HepG2 (cell line): ENCODE results near the gene CBX2. TPM values are rescaled to one million over a fixed set of nuclear protein-coding genes. Genes with fewer than 3 reads are reported as not detected.
A peak's percentile ranks its signal among the peaks of the same experiment; 100 is the strongest.

Experiments used
- ARID2 ChIP-seq: sonication (generic); formaldehyde crosslinking; IDR thresholded peaks from 2 replicates; pipeline ENCODE4 v1.8.1; 2022; ENCODE audit warnings: mild to moderate bottlenecking, missing genetic modification reagents, borderline replicate concordance
- BATF2 ChIP-seq: sonication (generic); formaldehyde crosslinking; IDR thresholded peaks from 2 replicates; pipeline ENCODE4 v1.8.0; 2022; ENCODE audit warnings: mild to moderate bottlenecking, missing genetic modification reagents, moderate library complexity
- CC2D1A ChIP-seq: sonication (generic); formaldehyde crosslinking; IDR thresholded peaks from 2 replicates; pipeline ENCODE4 v1.8.1; 2023; ENCODE audit warnings: mild to moderate bottlenecking, missing genetic modification reagents
- CCAR2 ChIP-seq: fragments of 200-400 bp; formaldehyde crosslinking; optimal IDR thresholded peaks from 2 replicates; pipeline ENCODE3; 2018; ENCODE audit warnings: low read depth, mild to moderate bottlenecking, low read length, moderate library complexity
- CERS6 ChIP-seq: sonication (generic); formaldehyde crosslinking; IDR thresholded peaks from 2 replicates; pipeline ENCODE4 v1.5.0; 2020; ENCODE audit warnings: missing genetic modification reagents
- CREB3 ChIP-seq: sonication (generic); formaldehyde crosslinking; IDR thresholded peaks from 2 replicates; pipeline ENCODE4 v1.5.0; 2020; ENCODE audit warnings: missing genetic modification reagents
- GZF1 ChIP-seq: sonication (generic); formaldehyde crosslinking; IDR thresholded peaks from 2 replicates; pipeline ENCODE4 v1.5.1; 2020; ENCODE audit warnings: mild to moderate bottlenecking, missing genetic modification reagents
- HCFC1 ChIP-seq: fragments of 150-350 bp; IDR thresholded peaks from 2 replicates; pipeline ENCODE4 v1.6.1; 2014; ENCODE audit warnings: low read depth, low read length
- MIXL1 ChIP-seq: IDR thresholded peaks from 2 replicates; pipeline ENCODE4 v1.6.1; 2016
- PAXIP1 ChIP-seq: sonication (generic); formaldehyde crosslinking; conservative IDR thresholded peaks from 2 replicates; pipeline ENCODE4 v1.4.0; 2020; ENCODE audit warnings: mild to moderate bottlenecking, missing genetic modification reagents, moderate library complexity
- PRMT3 ChIP-seq: sonication (generic); formaldehyde crosslinking; IDR thresholded peaks from 2 replicates; pipeline ENCODE4 v1.8.1; 2022; ENCODE audit warnings: low read depth, mild to moderate bottlenecking, moderate library complexity, missing genetic modification reagents, borderline replicate concordance
- REPIN1 ChIP-seq: sonication (generic); formaldehyde crosslinking; IDR thresholded peaks from 2 replicates; pipeline ENCODE4 v1.8.0; 2022; ENCODE audit warnings: missing genetic modification reagents, low read depth, mild to moderate bottlenecking, borderline replicate concordance
- SIN3B ChIP-seq: fragments of 150-350 bp; IDR thresholded peaks from 2 replicates; pipeline ENCODE4 v1.6.1; 2014; ENCODE audit warnings: low read length
- SMAD3 ChIP-seq: sonication (generic); formaldehyde crosslinking; IDR thresholded peaks from 2 replicates; pipeline ENCODE4 v1.4.0; 2020; ENCODE audit warnings: missing genetic modification reagents
- SNAPC5 ChIP-seq: sonication (generic); formaldehyde crosslinking; IDR thresholded peaks from 2 replicates; pipeline ENCODE4 v1.8.1; 2023; ENCODE audit warnings: mild to moderate bottlenecking, missing genetic modification reagents, borderline replicate concordance
- SP140L ChIP-seq: sonication (generic); formaldehyde crosslinking; IDR thresholded peaks from 2 replicates; pipeline ENCODE4 v1.4.0; 2020; ENCODE audit warnings: missing genetic modification reagents, borderline replicate concordance
- ZBTB49 ChIP-seq: sonication (generic); formaldehyde crosslinking; IDR thresholded peaks from 2 replicates; pipeline ENCODE4 v1.4.0; 2020; ENCODE audit warnings: missing genetic modification reagents, borderline replicate concordance
- ZNF367 ChIP-seq: sonication (generic); formaldehyde crosslinking; IDR thresholded peaks from 2 replicates; pipeline ENCODE4 v1.4.0; 2020; ENCODE audit warnings: missing genetic modification reagents, borderline replicate concordance
- ZNF761 ChIP-seq: sonication (generic); formaldehyde crosslinking; conservative IDR thresholded peaks from 2 replicates; pipeline ENCODE4 v1.4.0; 2020; ENCODE audit warnings: mild to moderate bottlenecking, missing genetic modification reagents
- polyA plus RNA-seq, 8 experiments: library from polyadenylated mRNA; depleted of rRNA in 3 of 8; stranded (reverse) in 7 of 8; unstranded in 1 of 8; fragments of >200 nt; fragmentation: Illumina TruSeq in 4 of 8; extraction: Trizol in 4 of 8; gene quantifications; 2 replicates each; pipeline versions ENCODE4 v1.2.1 to v1.2.3, GENCODE V29; 2011 to 2016; ENCODE audit warnings: low read depth in 4 of 8, missing spikeins in 1 of 8, mixed read lengths in 1 of 8; ENCODE audit not compliant: insufficient read depth in 1 of 8
- total RNA-seq, 5 experiments: library from RNA; depleted of rRNA; stranded (reverse); fragments of >200 nt; fragmentation: Illumina TruSeq; extraction: Trizol; gene quantifications; 2 replicates each; pipeline ENCODE4 v1.2.3, GENCODE V29; 2016; ENCODE audit warnings: low read depth in 1 of 5

CBX2 gene
- total and polyA plus RNA-seq, 2 of the 13 experiments (the other 11 are each of a cell fraction or from before 2014, with no cell fraction given) = 14.5 to 31.1 TPM

GRCh38 chr17:79777120-79777893 lies 641 bp upstream of the CBX2 start (continued):
- TF ChIP-seq ZBTB49 (CRISPR knock-in tag) (no peak), CREB3 (CRISPR knock-in tag) (no peak), PRMT3 (CRISPR knock-in tag) (no peak), BATF2 (CRISPR knock-in tag) (no peak), GZF1 (no peak), SMAD3 (CRISPR knock-in tag) (no peak), PAXIP1 (0 out of 2 replicates have a peak, but pooled peaks have one; percentile 34), ZNF367 (CRISPR knock-in tag) (no peak), ARID2 (CRISPR knock-in tag) (no peak), SNAPC5 (no peak), CC2D1A (no peak), MIXL1 (CRISPR knock-in tag) (no peak), CERS6 (CRISPR knock-in tag) (no peak), SIN3B (no peak), ZNF761 (no peak), CCAR2 (no peak), HCFC1 (no peak), SP140L (no peak), REPIN1 (CRISPR knock-in tag) (no peak)
